Hematopoietic multipotent progenitor cell treated with erythropoietin and hydrocortisone succinate and interleukin-3 and kit ligand, for 15 days (in vitro differentiated cells): Measurements from ENCODE around the gene SYNC.
"Not testable (repeated sequence)": the region's sequence is repeated elsewhere in the genome, so short reads cannot be mapped to it uniquely, and the experiment has no call there.

Experiments
- DNase-seq: peaks from one replicate; pipeline ENCODE4 v3.0.0-alpha.2; 2015; ENCODE audit warnings: low spot score

The SYNC gene

GRCh38 chr1:32642292-32642827 lies 60.2 kb downstream of the SYNC start:
- not testable (repeated sequence) for DNase-seq

DNA sequence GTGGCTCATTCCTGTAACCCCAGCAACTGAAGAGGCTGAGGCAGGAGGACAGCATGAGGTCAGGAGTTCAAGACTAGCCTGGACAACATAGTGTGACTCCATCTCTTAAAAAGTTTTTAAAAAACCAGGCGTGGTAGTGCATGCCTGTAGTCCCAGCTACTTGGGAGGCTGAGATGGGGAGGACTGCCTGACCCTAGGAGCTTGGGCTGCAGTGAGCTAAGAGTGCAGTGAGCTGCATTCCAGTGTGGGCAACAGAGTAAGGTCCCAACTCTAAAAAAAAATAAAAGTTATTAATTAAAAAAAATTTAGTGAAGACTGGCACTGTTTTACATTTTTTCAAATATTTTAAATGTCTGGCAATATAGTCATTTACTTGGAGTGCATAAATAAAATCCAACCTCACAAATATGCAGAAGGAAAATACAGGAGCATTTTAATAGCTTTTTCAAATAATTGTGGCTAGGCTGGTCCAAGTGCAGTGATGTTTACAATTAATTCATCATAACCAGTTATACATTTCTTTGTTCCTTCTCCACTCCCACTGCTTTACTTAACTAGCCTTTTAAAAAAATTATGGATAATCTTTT lies 63.0 kb downstream of the SYNC start:
- no peak for DNase-seq

- no peak for DNase-seq
These were observed 65.5 kb downstream of the SYNC start for GRCh38 chr1:32636914-32637645.

- no peak for DNase-seq
These were observed 66.9 kb downstream of the SYNC start for GRCh38 chr1:32635508-32636277.

GRCh38 chr1:32632829-32633228 lies 69.7 kb downstream of the SYNC start:
- no peak for DNase-seq

GRCh38 chr1:32630173-32630572 lies 72.4 kb downstream of the SYNC start:
- not testable (repeated sequence) for DNase-seq
